ENCODE results near the gene OR1M1.

The OR1M1 gene

DNA sequence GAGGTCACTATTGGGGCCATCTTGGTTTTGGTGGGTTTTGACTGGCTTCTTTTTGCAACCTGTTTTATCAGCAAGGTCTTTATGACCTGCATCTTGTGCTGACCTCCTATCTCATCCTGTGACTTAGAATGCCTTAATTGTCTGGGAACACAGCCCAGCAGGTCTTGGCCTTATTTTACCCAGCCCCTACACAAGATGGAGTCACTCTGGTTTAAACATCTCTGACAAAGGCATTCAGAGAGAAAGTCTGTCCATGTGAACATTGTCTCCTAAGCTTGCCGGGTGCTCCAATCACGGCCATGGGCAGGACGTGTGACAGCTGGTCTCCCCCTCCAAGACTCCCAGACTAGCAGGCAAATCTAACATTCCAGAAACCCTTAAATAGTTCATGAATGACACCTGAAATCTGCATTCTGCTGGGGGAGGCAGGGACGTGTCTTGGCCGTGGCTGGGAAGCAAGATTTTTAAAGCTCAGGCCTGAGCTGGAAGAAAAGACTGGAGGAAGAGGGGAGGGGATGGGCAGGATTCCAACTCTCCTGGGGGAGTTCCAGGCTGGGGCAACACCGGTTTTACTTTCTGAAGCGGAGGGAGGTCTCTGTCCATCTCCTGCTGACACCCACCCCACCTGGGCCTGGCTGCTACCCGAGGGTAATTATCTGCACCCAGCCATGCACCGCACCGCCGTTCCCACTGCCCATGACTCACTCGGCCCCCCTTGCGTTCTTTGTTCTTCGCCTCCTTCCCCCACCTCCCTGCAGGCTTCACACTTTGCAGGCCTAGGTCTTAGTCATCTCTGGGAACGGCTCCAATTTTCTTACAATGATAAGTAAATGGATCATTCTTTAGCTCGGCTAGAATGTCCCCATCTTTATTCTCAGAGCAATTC is 11.6 kb upstream of the OR1M1 start:
- peak; percentile 78 for DNase-seq

DNA sequence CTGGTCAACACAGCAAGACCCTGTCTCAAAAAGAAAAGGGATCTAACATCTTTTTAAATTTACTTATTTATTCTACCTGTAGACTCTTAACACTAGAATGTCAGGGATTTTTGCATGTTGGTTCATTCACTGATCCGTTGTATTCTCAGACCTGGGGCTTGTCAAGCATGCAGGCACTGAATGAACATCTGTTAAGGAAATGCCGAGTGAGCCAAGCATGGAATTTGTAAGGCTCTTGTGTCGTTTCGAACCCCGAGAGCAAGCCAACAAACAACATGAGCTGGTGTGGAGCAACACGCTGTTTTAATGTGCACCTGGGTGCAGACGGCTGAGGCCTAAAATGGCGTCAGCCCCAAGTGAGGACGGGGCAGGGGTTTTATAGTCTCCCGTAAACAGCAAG is 10.0 kb upstream of the OR1M1 start:
- no peak for DNase-seq

DNA sequence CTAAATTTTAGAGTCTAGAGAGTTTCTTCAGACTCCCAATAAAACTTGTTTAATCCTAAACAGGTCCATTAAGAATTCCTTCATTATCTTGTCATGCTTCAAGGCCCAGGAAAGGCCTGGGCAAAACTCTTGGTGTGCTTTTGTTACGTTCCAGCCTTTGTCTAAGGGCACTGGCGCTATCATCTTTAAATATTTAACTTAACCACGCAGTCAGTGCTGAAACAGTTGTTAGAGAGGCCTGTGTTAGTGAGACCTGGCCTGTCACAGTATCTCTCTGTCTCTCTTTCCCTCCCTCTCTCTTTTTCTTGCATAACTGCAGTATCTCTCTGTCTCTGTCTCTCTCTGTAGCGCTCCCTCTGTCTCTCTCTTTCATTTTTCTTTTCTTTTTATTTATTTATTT is 8.2 kb upstream of the OR1M1 start:
- DNase-seq = no peak

DNA sequence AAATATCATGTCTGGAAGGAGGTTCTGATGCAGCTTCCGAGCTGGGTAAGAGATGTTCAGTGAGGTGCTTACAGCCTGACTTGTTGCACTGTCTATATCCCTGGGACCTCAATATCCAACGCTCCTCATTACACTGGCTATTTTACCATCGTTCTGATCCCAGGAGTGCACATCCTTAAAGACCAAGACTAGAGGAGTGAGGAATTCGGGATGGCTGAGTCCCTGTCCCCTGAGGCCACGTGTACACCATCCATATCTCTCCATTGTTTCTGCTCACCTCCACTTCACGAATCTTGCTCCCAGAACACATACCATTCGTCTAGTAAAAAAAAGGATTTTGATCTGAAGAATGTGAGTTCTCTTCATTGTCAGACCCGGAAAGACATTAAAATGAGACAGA is 20.5 kb downstream of the OR1M1 start, which contains the start of gene OR7G2:
Gene OR7G2, minus strand, starts transcription at position 101 of the 400 bp plus-strand sequence. CDS start 4,232 bp downstream, outside the sequence.
- no peak for DNase-seq

DNA sequence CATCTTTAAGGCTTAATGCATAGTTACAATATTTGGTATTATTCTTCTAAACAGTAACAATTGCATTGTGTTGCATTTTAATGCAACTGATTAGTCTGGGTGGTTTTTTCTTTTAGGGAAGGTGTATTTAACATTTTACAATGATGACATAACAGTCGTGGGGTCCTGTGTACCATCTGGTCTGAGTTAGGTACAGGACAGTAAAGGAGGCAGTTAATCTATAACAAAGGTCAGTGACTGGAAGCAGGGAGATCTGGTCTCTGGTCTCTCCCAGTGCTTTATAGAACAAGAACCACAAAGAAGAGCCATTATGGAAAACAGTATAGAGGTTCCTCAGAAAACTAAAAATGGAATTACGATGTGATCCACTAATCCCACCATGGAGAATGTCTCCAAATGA is 23.1 kb downstream of the OR1M1 start:
- DNase-seq = no peak

DNA sequence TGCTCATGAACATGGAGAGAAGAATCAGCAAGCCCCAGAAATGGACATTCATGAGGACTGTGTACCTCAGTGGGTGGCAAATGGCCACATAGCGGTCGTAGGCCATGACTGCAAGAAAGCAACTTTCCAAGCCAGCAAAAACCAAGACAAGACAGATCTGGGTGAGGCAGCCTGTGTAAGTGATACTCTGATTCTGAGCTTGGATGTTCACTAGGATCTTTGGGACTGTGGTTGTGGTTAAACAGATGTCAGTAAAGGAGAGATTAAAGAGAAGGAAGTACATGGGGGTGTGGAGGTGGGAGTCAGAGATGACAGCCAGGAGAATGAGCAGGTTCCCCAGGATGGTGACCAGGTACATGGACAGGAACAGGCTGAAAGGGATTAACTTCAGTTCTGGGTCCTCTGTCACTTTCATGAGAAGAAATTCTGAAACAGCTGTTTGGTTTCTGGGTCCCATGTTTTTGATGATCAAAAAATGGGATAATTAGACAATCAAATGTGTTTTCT is 28.5 kb downstream of the OR1M1 start, which contains the start of gene OR7G1:
Gene OR7G1, minus strand, starts transcription at position 457 of the 507 bp plus-strand sequence. Its CDS starts 0 bp downstream, at position 457.
- no peak for DNase-seq

DNA sequence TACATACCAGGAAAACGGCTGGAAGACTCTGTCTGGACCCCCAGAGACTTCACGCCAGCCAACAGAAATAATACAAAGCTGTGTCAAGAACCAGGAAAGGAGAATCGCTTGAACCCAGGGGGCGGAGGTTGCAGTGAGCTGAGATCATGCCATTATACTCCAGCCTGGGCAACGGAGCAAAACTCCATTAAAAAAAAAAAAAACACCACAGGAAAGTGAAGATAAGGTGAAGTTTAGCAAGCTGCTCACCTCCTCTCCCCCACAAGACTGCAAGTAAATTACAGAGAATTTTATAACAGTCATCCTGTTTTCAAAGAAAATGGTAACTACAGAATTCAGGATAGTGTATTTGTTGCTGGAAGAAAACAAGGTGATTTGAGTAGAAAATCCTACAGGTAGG is 29.7 kb downstream of the OR1M1 start:
- DNase-seq = no peak

DNA sequence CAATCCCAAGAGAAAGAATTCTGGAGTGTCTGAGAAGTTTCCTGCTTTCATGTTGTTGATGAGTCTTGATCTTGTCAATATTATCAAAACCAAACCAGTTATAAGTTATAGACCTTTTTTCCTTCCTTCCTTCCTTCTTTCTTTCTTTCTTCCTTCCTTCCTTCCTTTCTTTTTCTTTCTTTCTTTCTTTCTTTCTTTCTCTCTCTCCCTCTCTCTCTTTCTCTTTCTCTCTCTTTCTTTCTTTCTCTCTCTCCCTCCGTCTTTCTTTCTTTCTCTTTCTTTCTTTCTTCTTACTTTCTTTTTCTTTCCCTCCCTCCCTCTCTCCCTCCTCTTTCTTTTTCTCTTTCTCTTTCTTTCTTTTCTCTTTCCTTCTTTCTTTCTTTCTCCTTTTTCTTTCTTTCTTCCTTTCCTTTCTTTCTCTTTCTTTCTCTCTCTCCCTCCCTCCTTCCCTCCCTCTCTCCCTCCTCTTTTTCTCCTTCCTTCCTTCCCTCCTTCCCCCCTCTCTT is 40.1 kb downstream of the OR1M1 start, which contains the start of gene OR7G3:
Gene OR7G3, minus strand, starts transcription at position 51 of the 506 bp plus-strand sequence. Its CDS starts 0 bp downstream, at position 51.
- no peak for DNase-seq

DNA sequence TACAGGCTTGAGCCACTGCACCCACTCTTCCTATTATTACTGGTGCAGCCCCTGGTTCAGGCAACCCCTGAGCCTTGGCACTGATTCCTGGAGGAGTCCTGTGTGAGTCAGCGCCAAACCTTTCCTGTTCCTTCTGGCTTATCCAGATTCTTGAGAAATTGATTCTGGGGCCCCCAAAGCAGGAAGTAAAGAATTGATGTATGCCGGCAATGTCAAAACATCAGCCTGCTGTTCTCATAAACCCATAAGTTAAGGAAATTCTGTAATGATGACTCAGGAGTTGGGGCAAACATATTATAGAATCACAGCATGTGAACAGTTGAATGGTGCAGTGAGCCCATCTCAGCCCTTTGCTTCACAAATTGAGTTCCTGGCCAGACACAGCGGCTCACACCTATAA is 41.3 kb downstream of the OR1M1 start:
- no peak for DNase-seq

DNA sequence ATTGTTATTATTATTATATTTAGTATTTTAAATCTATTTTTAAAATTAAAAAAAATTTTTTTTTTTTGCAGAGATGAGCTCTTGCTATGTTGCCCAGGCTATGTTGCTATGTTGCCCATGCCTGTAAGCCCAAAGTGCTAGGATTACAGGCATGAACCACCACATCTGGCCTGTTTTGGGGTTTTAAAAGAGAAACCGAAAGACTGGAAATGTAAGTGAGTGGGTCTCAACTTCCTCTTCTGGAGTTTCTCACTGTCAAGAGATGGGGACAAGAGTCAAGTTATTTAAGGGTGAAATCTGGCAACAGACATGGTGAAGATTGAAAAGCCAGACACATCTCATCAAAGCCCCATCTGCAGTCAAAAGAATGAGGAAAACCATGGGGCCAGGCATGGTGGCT is 44.1 kb downstream of the OR1M1 start:
- no peak for DNase-seq

DNA sequence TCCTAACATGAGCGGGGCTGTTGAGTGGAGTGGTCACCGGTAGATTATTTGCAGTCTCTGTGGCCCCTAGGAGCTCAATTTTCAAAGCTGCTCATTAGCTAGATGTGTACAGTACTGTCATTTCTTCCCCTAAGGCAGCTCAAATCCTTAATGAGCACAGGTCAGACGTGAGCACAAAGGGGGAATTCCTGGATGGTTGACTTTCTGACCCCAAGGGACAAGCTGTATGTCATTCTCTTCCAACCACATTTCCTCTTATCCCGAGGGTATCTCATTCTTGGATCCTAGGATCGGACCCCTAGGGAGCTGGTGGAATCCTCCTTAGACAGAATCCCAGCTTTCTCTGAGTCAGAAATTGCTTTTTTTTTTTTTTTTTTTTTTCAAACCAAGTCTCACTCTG is 45.6 kb downstream of the OR1M1 start:
- DNase-seq = no peak

DNA sequence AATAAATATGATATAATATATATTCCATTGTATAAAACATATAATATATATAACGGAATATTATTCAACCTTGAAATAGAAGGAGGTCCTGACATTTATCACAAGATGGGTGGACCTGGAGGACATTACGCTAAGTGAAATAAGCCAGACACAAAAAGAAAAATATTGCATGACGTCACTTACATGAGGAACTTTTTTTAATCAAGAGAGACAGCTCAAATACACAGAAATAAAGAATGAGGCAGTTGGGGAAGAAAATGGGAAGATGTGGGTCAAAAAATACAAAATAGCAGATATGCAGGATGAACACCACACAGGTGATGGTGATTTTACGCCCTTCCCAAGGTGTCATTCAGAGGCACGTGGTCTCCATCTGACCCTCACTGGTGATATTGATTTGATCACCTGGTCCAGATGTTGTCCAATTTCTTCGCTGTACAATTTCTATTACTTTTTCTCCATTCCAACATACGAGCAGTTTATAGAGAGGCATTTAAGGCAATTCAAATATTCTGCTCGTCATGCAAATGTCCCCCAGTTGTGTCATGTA is 52.8 kb downstream of the OR1M1 start:
- DNase-seq = no peak

DNA sequence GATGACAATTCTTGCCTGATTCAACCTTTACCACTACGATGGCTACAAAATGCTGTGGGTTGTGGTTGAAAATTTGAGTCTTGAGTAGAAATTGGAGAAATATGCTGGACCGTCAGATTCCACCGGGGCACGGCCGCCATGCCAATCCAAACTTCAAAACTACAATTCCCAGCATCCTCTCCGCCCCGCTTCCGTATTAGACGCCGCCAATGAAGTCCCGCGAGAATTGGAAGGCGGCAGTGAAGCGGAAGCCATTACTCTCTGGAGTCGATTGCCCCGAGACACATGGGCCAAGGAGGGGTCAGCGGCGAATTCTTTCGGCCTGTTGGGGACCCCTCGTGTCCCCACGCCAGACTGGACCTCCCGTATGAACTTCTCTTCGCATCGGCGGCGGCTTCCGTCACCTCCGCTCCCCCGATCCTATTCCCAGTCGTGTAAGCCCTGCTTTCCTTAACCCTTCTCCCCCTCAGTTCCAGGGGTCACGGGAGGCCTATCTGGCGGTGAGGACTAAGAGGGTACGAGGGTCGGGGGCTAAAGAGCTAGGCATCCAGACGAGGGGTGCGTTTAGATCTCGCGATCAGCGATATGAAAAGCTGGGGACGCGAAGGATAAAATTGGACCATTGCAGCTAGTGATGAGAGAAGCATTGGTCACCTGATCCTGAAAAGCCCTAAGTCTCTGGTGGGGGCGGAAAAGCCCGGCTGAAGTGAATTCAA is 53.5 kb downstream of the OR1M1 start, which contains the start of gene ZNF317:
Gene ZNF317, plus strand, starts transcription at position 239 of the 716 bp plus-strand sequence. CDS start 15,620 bp downstream, outside the sequence.
- peak; percentile 96 for DNase-seq

DNA sequence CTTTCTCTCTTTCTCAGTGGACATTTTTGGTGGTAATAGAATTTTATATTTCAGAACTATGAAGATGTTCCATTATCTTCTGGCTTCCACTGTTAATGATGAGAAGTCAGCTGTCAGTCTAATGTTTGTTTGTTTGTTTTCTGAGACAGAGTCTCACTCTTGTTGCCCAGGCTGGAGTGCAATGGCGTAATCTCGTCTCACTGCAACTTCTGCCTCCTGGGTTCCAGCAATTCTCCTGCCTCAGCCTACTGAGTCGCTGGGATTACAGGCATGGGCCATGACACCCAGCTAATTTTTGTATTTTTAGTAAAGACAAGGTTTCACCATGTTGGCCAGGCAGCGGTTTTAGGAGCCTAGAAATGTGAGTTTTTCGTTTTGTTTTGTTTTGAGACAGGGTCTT is 58.1 kb downstream of the OR1M1 start:
- DNase-seq = no peak
